Lung (tissue), 12 donors: ENCODE data around the gene VRTN. TPM values are rescaled to one million over a fixed set of nuclear protein-coding genes. Genes with fewer than 3 reads are reported as not detected.

ENCODE experiments used
- ATAC-seq: fragments of 200-7000 bp; cut with Tn5 transposase; one replicate; pipeline ENCODE4 v1.9.1; 2020; ENCODE audit warnings: moderate number of reproducible peaks; ENCODE audit not compliant: insufficient read depth, low FRiP score
- DNase-seq, 3 donors: peaks; one replicate each; pipeline ENCODE4 v3.0.0-alpha.2; 2013 to 2017
- H3K27ac ChIP-seq, 2 donors: one replicate each; pipeline ENCODE4 v1.5.1; 2013; ENCODE audit warnings: mild to moderate bottlenecking in 2 of 2, moderate library complexity in 2 of 2, control low read depth in 1 of 2, inconsistent platforms in 1 of 2, low read depth in 1 of 2, low read length in 1 of 2
- H3K27me3 ChIP-seq, 3 donors: one replicate each; pipeline ENCODE4 v1.5.1; 2013; ENCODE audit warnings: low read length in 2 of 3; ENCODE audit not compliant: control insufficient read depth in 3 of 3, insufficient read depth in 3 of 3
- H3K36me3 ChIP-seq, 4 donors: one replicate each; pipeline ENCODE4 v1.5.1; 2013; ENCODE audit warnings: low read length in 4 of 4, mild to moderate bottlenecking in 1 of 4, moderate library complexity in 1 of 4; ENCODE audit not compliant: control insufficient read depth in 4 of 4, insufficient read depth in 4 of 4
- H3K4me1 ChIP-seq, 5 donors: one replicate each; pipeline ENCODE4 v1.5.1; 2013; ENCODE audit warnings: low read length in 5 of 5, mild to moderate bottlenecking in 2 of 5, moderate library complexity in 1 of 5; ENCODE audit not compliant: control insufficient read depth in 5 of 5, insufficient read depth in 5 of 5
- H3K4me3 ChIP-seq: one replicate; pipeline ENCODE4 v1.5.1; 2013; ENCODE audit warnings: mild to moderate bottlenecking, control low read depth, moderate library complexity
- H3K9ac ChIP-seq, 2 donors: one replicate each; pipeline ENCODE4 v1.5.1; 2013; ENCODE audit warnings: low read length in 2 of 2, control low read depth in 1 of 2; ENCODE audit not compliant: insufficient read depth in 1 of 2
- H3K9me3 ChIP-seq, 4 donors: one replicate each; pipeline ENCODE4 v1.5.1; 2013; ENCODE audit warnings: low read length in 3 of 4, mild to moderate bottlenecking in 1 of 4, moderate library complexity in 1 of 4; ENCODE audit not compliant: control insufficient read depth in 4 of 4, insufficient read depth in 3 of 4
- CTCF ChIP-seq: IDR thresholded peaks from 2 replicates; pipeline ENCODE4 v1.5.1; 2012; ENCODE audit warnings: mild to moderate bottlenecking; ENCODE audit errors: control extremely low read depth, extremely low read depth
- WGBS, 2 donors: extraction: QIAGEN DNeasy Blood & Tissue Kit; methylation state at CpG; one replicate each; pipeline ENCODE4 v1.1.7; 2013; 5-methylcytosine and 5-hydroxymethylcytosine counted together
- polyA plus RNA-seq, 2 donors: library from polyadenylated mRNA; stranded (reverse); fragments of 200-250 nt; gene quantifications; one replicate each; pipeline ENCODE4 v1.2.1, GENCODE V29; 2013
- total RNA-seq, 2 donors: library from RNA; depleted of rRNA in 1 of 2; stranded (reverse); fragments of >200 nt in 1 of 2; gene quantifications; one replicate each; pipeline ENCODE4 v1.2.1, GENCODE V29; 2014 to 2021
- donor health status: control.
- donor health status: control.
- donor health status: Bipolar disorder and iron deficiency.
- donor health status: healthy.
- donor health status: DM: yes; HTN: yes; CAD: no.

The VRTN gene
- total and polyA plus RNA-seq, 4 donors = 0.06 TPM; not detected in 3

GRCh38 chr14:74408870-74409269, 60.6 kb downstream of the VRTN start:
- no peak for TF ChIP-seq CTCF
- no peak for ATAC-seq
- no peaks in the 10 kb centered on the region for H3K36me3 ChIP-seq
- no peaks in the 10 kb centered on the region for H3K9me3 ChIP-seq
- H3K4me3 ChIP-seq = no peak overlapping the region
- WGBS, 2 donors = 88 to 90% methylated on average over 3 of the region's 3 CpGs
- no peak overlapping the region for H3K27ac ChIP-seq
- H3K9ac ChIP-seq = no peak overlapping the region
- H3K4me1 ChIP-seq = peaks cover 0 to 2% (median 0%) of the 10 kb centered on the region in 5 donors
- no peaks in the 10 kb centered on the region for H3K27me3 ChIP-seq
- no peak for DNase-seq

GRCh38 chr14:74409441-74409840, 61.2 kb downstream of the VRTN start:
- H3K9me3 ChIP-seq = no peaks in the 10 kb centered on the region
- no peak overlapping the region for H3K9ac ChIP-seq
- DNase-seq (no peak), ATAC-seq (no peak)
- H3K4me1 ChIP-seq = peaks cover 0 to 7% (median 0%) of the 10 kb centered on the region in 5 donors
- no peak overlapping the region for H3K4me3 ChIP-seq
- TF ChIP-seq CTCF = no peak
- no peak overlapping the region for H3K27ac ChIP-seq
- H3K36me3 ChIP-seq = no peaks in the 10 kb centered on the region
- no peaks in the 10 kb centered on the region for H3K27me3 ChIP-seq
- 81 to 92% methylated on average over 6 of the region's 6 CpGs for WGBS, 2 donors

Other genes with a start within 250 kb of the VRTN start
- not detected for gene VSX2, start 109.0 kb upstream of the VRTN start, total RNA-seq
- not detected for gene VSX2, start 109.0 kb upstream of the VRTN start, polyA plus RNA-seq
- gene ABCD4, start 45.5 kb upstream of the VRTN start, total RNA-seq = 10 to 100 TPM; 43.9 to 72.7 TPM
- 10 to 100 TPM; 25.7 to 42.3 TPM for gene ABCD4, start 45.5 kb upstream of the VRTN start, polyA plus RNA-seq
- gene SYNDIG1L, start 77.7 kb downstream of the VRTN start, total RNA-seq = 1 to 10 TPM in 1 of 2 donors, under 1 TPM in 1; 0.74 to 1.1 TPM
- gene SYNDIG1L, start 77.7 kb downstream of the VRTN start, polyA plus RNA-seq = 1 to 10 TPM in 1 of 2 donors, under 1 TPM in 1; 0.39 to 1.2 TPM
- gene NPC2, start 144.8 kb downstream of the VRTN start, total RNA-seq = 1,000 to 10,000 TPM in 1 of 2 donors, 100 to 1,000 TPM in 1; 922 to 1,175 TPM
- gene NPC2, start 144.8 kb downstream of the VRTN start, polyA plus RNA-seq = 1,000 to 10,000 TPM; 1,205 to 1,539 TPM
- 10 to 100 TPM; 19.7 to 21.8 TPM for gene ISCA2, start 145.3 kb downstream of the VRTN start, total RNA-seq
- 10 to 100 TPM; 21.1 to 24.7 TPM for gene ISCA2, start 145.3 kb downstream of the VRTN start, polyA plus RNA-seq